Activated naive CD8-positive, alpha-beta T cell treated with anti-CD3 and anti-CD28 coated beads, Interleukin-2, amount 10 ng/mL, durations not matched to agents 7 days and 5 days (primary cell): ENCODE data around the gene FAM221B. TPM values are rescaled to one million over a fixed set of nuclear protein-coding genes. Genes with fewer than 3 reads are reported as not detected.

Source experiments
- ATAC-seq: fragments of 150-1000 bp; cut with Tn5 transposase; one replicate; pipeline ENCODE4 v1.10.0; 2021; ENCODE audit warnings: low read depth, moderate library complexity
- POLR2A ChIA-PET: fragments of 350-600 bp; sonication (Branson Sonifier 250); formaldehyde crosslinking; loops from one replicate; lab custom pipeline; 2021; ENCODE audit warnings: antibody characterized with exemption; lab: Charles Lee
- DNase-seq: peaks from one replicate; pipeline ENCODE4 v3.0.0; 2021
- H3K27ac Mint-ChIP-seq: one replicate; pipeline ENCODE4 v1.8.0; 2022; ENCODE audit warnings: mild to moderate bottlenecking, mixed read lengths
- H3K27me3 Mint-ChIP-seq: one replicate; pipeline ENCODE4 v1.8.0; 2022; ENCODE audit warnings: mild to moderate bottlenecking, moderate library complexity, mixed read lengths
- H3K36me3 Mint-ChIP-seq: one replicate; pipeline ENCODE4 v1.8.0; 2021; ENCODE audit warnings: mild to moderate bottlenecking, mixed read lengths
- H3K4me1 Mint-ChIP-seq: one replicate; pipeline ENCODE4 v1.8.0; 2021; ENCODE audit warnings: mixed read lengths
- H3K4me3 Mint-ChIP-seq: one replicate; pipeline ENCODE4 v1.8.0; 2022; ENCODE audit warnings: mild to moderate bottlenecking, moderate library complexity, mixed read lengths
- H3K9me3 Mint-ChIP-seq: one replicate; pipeline ENCODE4 v1.8.0; 2021; ENCODE audit warnings: mixed read lengths
- total RNA-seq, 2 experiments: library from RNA; stranded (reverse); gene quantifications; one replicate each; pipeline ENCODE4 v1.2.3, GENCODE V29; 2021

The FAM221B gene
- total RNA-seq, 2 experiments from 2014 or later = not detected

DNA sequence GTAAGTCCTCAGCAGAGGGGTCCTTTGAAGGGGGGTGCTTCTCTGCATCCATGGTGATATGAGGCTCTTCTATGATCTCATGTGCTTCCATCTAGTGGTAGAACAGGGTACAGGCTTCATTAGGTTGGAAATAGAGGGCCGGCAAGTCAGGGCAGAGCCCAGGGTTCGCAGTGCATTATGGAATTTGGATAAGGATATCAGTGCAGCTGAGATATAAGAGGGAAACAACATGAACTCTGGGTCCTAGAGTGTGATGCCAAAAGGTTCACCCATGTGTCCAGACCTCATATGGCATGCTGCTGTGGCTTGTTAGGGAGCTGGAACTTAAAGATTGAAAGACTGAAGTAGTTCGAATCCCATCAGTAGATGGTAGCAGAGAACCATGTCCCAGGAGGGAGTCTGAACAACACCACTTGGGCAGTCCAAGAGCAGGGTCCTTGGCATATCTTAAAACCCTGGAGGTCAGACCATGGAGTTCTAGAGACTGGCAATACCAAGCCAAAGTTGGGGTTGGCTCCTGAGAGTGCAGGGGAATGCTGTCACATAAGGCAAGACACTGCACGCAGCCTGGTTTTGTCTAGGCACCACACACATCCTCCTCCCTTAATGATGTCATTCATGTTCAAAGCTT lies 2.3 kb downstream of the FAM221B start:
- peak overlapping the region; percentile 45 for H3K4me3 Mint-ChIP-seq
- peaks cover 18% of the 10 kb centered on the region for H3K4me1 Mint-ChIP-seq
- H3K36me3 Mint-ChIP-seq = no peaks in the 10 kb centered on the region
- no peak for DNase-seq
- ATAC-seq = peak; percentile 40
- H3K27ac Mint-ChIP-seq = peak overlapping the region; percentile 49
- peaks cover 5% of the 10 kb centered on the region for H3K27me3 Mint-ChIP-seq
- no peaks in the 10 kb centered on the region for H3K9me3 Mint-ChIP-seq
- POLR2A ChIA-PET = interaction anchor here (0.7 to 1.6 kb wide), 4 partner anchors 12 to 56 kb away, joined by 3 to 8 read pairs (median 4); partner anchors contain the start of genes HINT2 and SPAG8

DNA sequence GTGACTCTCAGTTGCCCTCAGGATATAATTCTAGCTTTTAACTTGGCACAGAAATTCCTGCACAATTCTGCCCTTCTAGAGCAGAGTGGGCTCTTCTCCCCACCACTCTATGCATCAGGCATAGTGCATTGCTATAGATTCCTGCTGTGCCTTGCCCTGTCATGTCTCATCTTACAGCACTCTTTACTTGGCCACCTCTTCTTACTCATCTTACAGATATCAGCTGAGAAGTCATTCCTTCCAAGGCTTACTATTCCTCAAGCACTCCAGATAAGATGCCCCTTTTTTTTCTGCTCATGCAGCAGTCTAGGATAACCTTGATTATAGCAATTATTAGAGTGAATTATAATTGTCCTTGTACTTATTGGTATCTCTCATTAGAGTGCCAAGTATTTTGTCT lies 5.6 kb downstream of the FAM221B start:
- Mint-ChIP-seq H3K27ac (no peak overlapping the region), H3K4me1 (peaks cover 7% of the 10 kb centered on the region)

DNA sequence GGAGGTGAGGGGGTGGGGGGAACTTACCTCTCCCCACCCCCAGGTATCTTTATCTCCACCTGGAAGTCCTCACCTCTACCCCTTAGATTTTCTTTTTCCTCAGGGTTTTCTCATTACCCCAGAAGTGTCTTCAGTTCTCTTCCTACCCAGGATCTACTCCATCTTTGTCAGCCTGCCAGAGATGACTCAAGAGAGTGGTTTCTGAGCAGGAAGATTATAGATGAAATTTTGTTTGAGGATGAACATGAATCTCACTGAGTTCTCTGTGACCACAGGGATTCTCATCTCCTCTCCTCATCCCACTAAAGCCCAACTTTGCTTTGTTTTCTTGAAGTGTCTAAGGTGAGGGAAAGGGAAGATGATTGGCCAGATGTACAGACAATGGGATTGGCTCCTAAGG lies 8.5 kb downstream of the FAM221B start:
- Mint-ChIP-seq H3K27ac (no peak overlapping the region), H3K4me3 (no peak overlapping the region), H3K36me3 (no peaks in the 10 kb centered on the region), H3K27me3 (peaks cover 6% of the 10 kb centered on the region), H3K4me1 (peaks cover 4% of the 10 kb centered on the region), H3K9me3 (no peaks in the 10 kb centered on the region)
- DNase-seq = no peak
- POLR2A ChIA-PET = no interaction called here
- no peak for ATAC-seq

More for the DNA sequence above, 5.6 kb downstream of the FAM221B start:
- Mint-ChIP-seq H3K9me3 (no peaks in the 10 kb centered on the region), H3K27me3 (peaks cover 3% of the 10 kb centered on the region), H3K4me3 (no peak overlapping the region), H3K36me3 (no peaks in the 10 kb centered on the region)
- DNase-seq = no peak
- POLR2A ChIA-PET = interaction anchor here (1.6 kb wide), 1 partner anchor 11 kb away, joined by 4 read pairs; the partner anchor contains the start of gene SPAG8
- no peak for ATAC-seq

DNA sequence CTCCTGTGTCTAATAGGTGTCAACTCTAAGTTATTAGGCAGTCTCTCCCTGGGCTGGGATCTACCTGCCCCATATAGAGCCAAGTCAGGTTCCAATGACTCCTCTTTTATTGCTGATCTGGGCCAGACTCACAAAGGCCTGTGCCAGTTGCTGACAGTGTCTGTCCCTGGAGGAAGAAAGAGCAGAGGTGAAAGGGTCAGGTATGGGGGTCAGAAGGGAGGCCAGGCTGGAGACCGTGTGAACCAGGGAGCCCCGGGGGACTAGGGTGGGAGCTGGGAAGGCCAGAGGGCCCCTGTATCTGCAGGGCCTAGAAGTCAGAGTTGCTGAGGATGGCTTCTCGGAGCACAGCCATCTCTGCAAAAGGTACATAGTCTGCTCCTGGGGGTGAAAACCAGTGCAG lies 10.2 kb downstream of the FAM221B start:
- Mint-ChIP-seq H3K36me3 (no peaks in the 10 kb centered on the region), H3K9me3 (no peaks in the 10 kb centered on the region), H3K27me3 (peaks cover 6% of the 10 kb centered on the region), H3K4me1 (peaks cover 10% of the 10 kb centered on the region), H3K4me3 (no peak overlapping the region), H3K27ac (no peak overlapping the region)
- ATAC-seq (no peak), DNase-seq (no peak)
- POLR2A ChIA-PET = no interaction called here

DNA sequence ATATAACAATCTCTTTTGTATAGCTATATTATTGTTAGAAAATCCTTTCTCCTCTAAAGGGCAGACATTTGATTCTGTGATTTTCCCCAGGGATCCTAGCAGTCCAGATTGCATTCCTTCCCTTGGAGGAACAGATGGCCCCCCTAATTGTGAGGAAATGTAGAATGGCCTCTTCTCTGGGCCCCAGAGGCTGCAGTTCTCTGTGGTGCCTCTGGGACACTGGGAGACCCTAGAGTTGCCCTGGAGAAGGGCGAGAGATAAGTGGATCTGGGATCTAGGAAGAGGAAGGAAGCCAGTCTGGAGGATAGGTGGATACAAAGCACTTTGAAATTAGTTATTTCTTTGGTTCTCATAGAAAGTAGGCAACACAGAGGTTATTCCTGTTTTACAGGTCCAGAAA lies 11.8 kb downstream of the FAM221B start:
- peaks cover 6% of the 10 kb centered on the region for H3K27me3 Mint-ChIP-seq
- H3K36me3 Mint-ChIP-seq = peaks cover 3% of the 10 kb centered on the region
- H3K27ac Mint-ChIP-seq = no peak overlapping the region
- DNase-seq = no peak
- H3K4me1 Mint-ChIP-seq = peaks cover 23% of the 10 kb centered on the region
- no peak overlapping the region for H3K4me3 Mint-ChIP-seq
- no peak for ATAC-seq
- POLR2A ChIA-PET = no interaction called here
- no peaks in the 10 kb centered on the region for H3K9me3 Mint-ChIP-seq

DNA sequence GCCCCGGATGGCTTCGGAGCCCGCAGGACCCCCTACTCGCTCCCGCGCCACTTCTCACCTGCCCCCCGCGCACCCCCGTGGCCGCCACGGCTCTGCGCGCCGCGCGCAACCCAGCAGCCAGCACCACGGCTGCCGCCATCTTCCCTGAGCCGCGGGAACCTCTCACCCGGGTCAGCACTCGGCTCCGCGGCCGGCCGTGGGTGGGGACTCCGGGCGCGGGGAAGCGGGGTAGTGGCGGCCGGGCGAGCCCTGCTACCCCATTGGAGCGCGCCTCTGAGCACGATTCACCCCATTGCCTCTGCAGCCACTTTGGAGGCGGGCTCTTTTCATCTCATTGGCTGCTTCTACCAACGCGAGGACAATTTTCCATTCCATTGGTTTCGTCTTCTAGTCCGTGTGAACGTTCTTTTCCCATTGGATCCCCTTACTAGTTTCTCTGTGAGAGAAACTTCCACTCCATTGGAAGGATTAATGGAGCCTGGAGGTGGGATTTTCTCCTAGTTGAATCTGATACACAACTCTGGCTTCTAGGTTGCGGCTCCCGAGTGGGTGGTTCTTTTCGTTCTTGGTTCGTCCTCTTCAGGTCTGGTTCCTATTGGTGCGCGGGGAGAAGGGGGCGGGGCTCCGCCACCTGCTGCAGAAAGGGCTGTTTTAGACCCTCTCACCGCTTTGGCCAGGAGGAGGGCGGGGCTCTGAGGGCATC lies 13.5 kb downstream of the FAM221B start, which contains the start of gene HINT2:
TSS of gene HINT2 (minus strand) at position 202 of the 703 bp plus-strand sequence. CDS start at position 139, 63 bp downstream.
- POLR2A ChIA-PET = interaction anchor here (0.5 to 2.0 kb wide), 12 partner anchors 10 to 763 kb away, joined by 3 to 9 read pairs (median 4); partner anchors contain the start of genes CREB3, FAM221B, SIT1 and TLN1
- Mint-ChIP-seq H3K9me3 (no peaks in the 10 kb centered on the region), H3K27ac (peak within 1 kb of the TSS; percentile 94), H3K27me3 (peaks cover 6% of the 10 kb centered on the region), H3K36me3 (peaks cover 3% of the 10 kb centered on the region), H3K4me1 (peaks cover 32% of the 10 kb centered on the region), H3K4me3 (peak within 1 kb of the TSS; percentile 77)
- DNase-seq (peak; percentile 96), ATAC-seq (peak; percentile 80)

DNA sequence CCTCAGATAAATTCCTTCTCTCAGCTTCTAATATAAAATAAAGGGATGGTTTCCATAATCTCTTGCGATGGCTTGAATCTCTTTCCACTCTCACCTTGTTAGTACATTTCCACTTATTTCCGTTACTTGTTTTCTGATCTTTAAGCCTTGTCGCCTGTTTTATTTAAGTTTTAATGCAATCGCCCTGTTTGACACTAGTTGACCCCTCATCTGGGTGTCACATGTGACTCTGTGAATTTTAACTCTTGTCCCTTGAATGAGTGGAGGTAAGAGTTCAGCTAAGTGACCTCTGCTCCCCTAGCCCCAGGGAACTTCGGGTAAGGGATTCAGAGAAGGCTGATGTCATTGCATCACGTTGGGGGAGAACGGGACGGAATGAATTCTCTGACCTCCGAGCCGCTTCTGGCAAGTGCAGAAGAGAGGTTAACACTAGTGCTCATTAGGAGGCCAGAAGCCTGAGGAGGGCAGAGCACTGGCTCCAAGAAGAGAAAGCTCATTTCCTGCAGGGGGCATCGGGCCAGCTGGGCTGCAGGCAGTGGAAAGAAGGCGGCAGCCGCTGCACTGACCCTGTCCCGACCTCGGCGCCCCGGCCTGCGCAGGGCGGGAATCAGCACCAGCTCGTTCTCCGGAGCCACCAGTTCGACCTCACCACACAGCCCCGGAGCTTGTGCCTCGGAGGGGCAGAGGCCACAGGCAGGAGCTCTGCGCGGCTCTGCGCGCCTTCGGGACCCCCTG lies 14.3 kb downstream of the FAM221B start:
- Mint-ChIP-seq H3K36me3 (peaks cover 6% of the 10 kb centered on the region), H3K27me3 (peaks cover 6% of the 10 kb centered on the region), H3K4me3 (peak overlapping the region; percentile 77), H3K27ac (peak overlapping the region; percentile 94), H3K4me1 (peaks cover 30% of the 10 kb centered on the region), H3K9me3 (no peaks in the 10 kb centered on the region)
- POLR2A ChIA-PET = interaction anchor here (0.5 to 2.0 kb wide), 13 partner anchors 9 to 762 kb away, joined by 3 to 9 read pairs (median 4); partner anchors contain the start of genes CREB3, FAM221B, SIT1 and TLN1
- ATAC-seq (peak; percentile 9), DNase-seq (no peak)

DNA sequence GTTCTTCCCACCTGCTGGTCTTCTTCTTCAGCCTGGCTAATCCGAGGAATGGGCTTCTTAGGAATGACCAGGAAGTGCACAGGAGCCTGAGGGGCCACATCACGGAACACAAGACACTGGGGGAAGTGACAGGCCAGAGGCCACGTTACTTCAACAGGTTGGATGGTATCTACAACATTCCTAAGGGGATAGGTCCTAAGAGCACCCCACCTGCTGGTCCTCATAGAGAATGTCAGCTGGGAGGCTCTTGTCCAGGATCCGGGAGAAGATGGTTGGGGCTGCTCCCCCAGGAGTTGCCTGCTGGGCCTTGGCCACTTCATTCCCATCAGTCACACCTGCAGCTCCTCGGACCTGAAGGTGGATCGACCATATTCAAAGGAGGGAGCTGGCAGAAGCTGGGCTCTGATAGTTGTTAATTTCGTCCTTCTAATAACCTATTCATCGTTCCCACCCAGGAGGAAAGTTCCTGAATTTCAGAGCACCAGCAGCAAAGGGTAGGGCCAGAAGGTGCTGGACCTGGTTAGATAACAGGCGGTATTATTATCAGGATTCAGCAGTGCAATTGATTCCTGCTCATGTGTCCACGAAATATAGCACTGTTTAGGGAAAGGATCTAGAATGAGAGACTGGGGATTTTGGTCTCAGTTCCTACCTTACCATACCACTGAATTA lies 15.0 kb downstream of the FAM221B start:
- ATAC-seq (no peak), DNase-seq (no peak)
- Mint-ChIP-seq H3K36me3 (peaks cover 11% of the 10 kb centered on the region), H3K9me3 (no peaks in the 10 kb centered on the region), H3K27ac (peak overlapping the region; percentile 94), H3K4me1 (peaks cover 32% of the 10 kb centered on the region), H3K4me3 (peak overlapping the region; percentile 77), H3K27me3 (peaks cover 6% of the 10 kb centered on the region)
- POLR2A ChIA-PET = interaction anchor here (0.6 to 2.0 kb wide), 12 partner anchors 8 to 168 kb away, joined by 3 to 9 read pairs (median 4); partner anchors contain the start of genes CREB3, FAM221B, SIT1 and TLN1

DNA sequence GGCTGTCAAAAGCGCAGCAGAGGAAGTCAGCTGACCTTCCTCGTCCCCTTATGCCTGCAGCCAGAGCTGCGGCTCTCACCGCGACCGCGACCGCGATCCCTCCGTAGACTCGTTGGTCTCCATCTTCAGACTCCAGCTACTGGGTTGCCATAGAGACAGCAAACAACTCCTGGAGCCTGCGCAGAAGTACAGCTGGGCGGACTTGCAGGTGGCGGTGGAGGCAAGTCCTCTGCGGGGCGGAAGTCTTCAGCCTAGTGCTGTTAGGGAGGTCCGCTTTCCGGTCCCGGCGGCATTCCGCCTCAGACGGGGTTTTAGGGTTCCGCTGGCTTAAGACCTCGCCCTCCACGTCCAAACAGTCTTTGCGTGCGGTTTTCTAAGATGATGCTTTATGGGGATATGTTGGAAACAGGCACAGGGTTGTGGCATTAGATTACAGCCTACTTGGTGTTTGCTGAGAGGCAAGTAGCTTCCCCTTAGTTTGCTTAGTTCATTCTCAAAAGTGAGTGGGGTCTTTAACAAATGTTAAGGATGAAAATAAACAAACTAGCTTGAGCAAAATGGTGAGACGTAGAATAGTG lies 16.4 kb downstream of the FAM221B start, which contains the start of gene SPAG8:
TSS of gene SPAG8 (minus strand) at position 238 of the 578 bp plus-strand sequence. CDS start at position 123, 115 bp downstream.
- Mint-ChIP-seq H3K4me1 (peaks cover 32% of the 10 kb centered on the region), H3K27ac (peak within 1 kb of the TSS; percentile 89), H3K27me3 (peaks cover 1% of the 10 kb centered on the region), H3K4me3 (peak within 1 kb of the TSS; percentile 76), H3K36me3 (peaks cover 14% of the 10 kb centered on the region), H3K9me3 (no peaks in the 10 kb centered on the region)
- ATAC-seq (peak; percentile 71), DNase-seq (peak; percentile 97)
- POLR2A ChIA-PET = interaction anchor here (0.6 to 2.3 kb wide), 14 partner anchors 10 to 209 kb away, joined by 3 to 11 read pairs (median 4); partner anchors contain the start of genes ARHGEF39, CREB3, FAM221B and GBA2

DNA sequence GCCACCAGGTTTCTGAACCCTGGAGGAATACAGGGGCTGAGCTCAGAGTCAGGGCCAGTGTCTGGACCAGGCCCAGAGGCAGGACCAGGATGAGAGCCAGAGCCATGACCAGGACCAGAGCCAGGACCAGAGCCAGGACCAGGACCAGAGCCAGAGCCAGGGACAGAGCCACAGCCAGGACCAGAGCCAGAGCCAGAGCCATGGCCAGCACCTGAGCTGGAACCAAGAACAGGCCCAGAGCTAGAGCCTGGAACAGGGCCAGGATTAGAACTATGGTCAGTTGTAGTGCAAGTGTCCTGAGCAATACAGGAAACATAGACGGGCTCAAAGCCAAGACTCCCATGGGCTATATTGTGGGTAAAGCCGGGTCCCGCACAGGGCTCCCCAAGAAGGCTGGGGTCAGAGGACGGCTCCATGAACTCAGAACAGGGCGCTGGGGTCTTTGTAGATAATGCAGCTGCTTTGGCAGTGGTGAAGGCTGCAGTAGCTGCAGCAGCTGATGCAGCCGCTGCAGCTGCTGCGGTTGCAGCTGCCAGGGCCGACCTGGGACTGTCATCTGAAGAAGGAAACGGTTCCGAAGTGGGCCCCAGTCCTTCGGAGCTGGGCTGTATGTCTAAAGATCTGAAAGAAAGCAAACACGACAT lies 17.0 kb downstream of the FAM221B start:
- DNase-seq (no peak), ATAC-seq (no peak)
- POLR2A ChIA-PET = interaction anchor here (0.6 to 2.3 kb wide), 15 partner anchors 11 to 208 kb away, joined by 3 to 11 read pairs (median 4); partner anchors contain the start of genes ARHGEF39, CREB3, FAM221B and GBA2
- Mint-ChIP-seq H3K4me1 (peaks cover 36% of the 10 kb centered on the region), H3K27ac (peak overlapping the region; percentile 89), H3K36me3 (peaks cover 14% of the 10 kb centered on the region), H3K27me3 (no peaks in the 10 kb centered on the region), H3K4me3 (peak overlapping the region; percentile 76), H3K9me3 (no peaks in the 10 kb centered on the region)

DNA sequence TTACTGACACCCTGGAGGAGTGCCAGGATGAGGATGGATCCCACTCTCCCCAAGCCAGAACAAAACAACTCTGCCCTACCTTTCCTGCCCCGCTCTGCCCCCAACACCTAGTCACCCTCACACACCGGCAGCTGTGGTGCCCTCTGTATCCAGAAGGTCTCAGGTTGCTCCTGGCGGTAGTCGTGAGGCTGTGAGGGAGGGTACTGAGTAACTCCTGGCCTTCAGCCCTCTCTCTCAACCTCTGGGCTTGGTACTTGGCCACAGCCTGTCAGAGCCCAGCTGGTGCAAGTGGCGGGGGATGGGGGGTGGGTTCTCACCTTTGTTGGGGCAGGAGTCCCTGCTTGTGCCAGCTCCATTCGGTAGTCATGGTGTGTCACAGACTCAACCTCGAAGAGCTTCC lies 18.4 kb downstream of the FAM221B start:
- H3K4me1 Mint-ChIP-seq = peaks cover 33% of the 10 kb centered on the region
- H3K36me3 Mint-ChIP-seq = peaks cover 16% of the 10 kb centered on the region
- DNase-seq (no peak), ATAC-seq (no peak)
- POLR2A ChIA-PET = no interaction called here
- H3K4me3 Mint-ChIP-seq = no peak overlapping the region
- H3K9me3 Mint-ChIP-seq = no peaks in the 10 kb centered on the region
- H3K27me3 Mint-ChIP-seq = no peaks in the 10 kb centered on the region
- H3K27ac Mint-ChIP-seq = peak overlapping the region; percentile 89
